ENCODE data around the gene CAPZB.

CAPZB gene

DNA sequence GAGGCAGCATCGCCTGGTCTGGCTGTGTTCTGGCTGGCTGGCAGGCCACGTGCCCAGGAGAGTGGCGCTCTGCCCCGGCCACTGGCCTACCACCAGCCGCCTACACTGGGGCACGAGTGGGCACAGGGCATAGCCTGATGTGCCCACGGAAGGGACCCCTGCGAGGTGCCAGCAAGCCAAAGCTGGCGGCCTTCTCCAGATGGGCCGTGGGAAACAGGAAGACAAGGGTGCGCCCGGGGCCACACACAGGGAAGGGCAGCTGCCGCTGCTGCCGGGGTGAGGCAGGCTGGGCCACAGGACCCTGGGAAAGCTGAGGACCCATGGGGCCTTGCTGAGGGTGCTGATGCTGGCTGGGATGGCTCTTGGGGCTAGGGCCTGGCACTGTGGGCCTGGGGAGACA lies 132.5 kb downstream of the CAPZB start:
- no peaks in the 10 kb centered on the region for H3K4me1 ChIP-seq (ENCODE audit: insufficient read depth, low read length, poor library complexity, severe bottlenecking)
- TF ChIP-seq EZH2phosphoT487 (IDR thresholded peaks at IDR 0.05; ENCODE audit: borderline replicate concordance) = no peak
- TF ChIP-seq, protein P1, sequence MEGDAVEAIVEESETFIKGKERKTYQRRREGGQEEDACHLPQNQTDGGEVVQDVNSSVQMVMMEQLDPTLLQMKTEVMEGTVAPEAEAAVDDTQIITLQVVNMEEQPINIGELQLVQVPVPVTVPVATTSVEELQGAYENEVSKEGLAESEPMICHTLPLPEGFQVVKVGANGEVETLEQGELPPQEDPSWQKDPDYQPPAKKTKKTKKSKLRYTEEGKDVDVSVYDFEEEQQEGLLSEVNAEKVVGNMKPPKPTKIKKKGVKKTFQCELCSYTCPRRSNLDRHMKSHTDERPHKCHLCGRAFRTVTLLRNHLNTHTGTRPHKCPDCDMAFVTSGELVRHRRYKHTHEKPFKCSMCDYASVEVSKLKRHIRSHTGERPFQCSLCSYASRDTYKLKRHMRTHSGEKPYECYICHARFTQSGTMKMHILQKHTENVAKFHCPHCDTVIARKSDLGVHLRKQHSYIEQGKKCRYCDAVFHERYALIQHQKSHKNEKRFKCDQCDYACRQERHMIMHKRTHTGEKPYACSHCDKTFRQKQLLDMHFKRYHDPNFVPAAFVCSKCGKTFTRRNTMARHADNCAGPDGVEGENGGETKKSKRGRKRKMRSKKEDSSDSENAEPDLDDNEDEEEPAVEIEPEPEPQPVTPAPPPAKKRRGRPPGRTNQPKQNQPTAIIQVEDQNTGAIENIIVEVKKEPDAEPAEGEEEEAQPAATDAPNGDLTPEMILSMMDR (conservative IDR thresholded peaks at IDR 0.05; ENCODE audit: low read length) = no peak
- H3F3A ChIP-seq (ENCODE audit: low read depth) = no peaks in the 10 kb centered on the region
- no peak overlapping the region for H3K4me2 ChIP-seq (ENCODE audit: low read depth, low read length, poor library complexity, severe bottlenecking)
- H3K9ac ChIP-seq (ENCODE audit: low read depth, low read length, poor library complexity, severe bottlenecking) = no peak overlapping the region
- peaks cover 82% of the 10 kb centered on the region; the same call in 1 of the 2 replicates for H3K36me3 ChIP-seq (ENCODE audit: insufficient read depth, low read length)
- no peak overlapping the region for H3K4me3 ChIP-seq (ENCODE audit: low read length, poor library complexity, severe bottlenecking)
- H3K9me2 ChIP-seq (replicated peaks; ENCODE audit: low read depth, low read length) = no peaks in the 10 kb centered on the region
- H3K9me3 ChIP-seq (ENCODE audit: insufficient read depth, low read depth, low read length) = no peaks in the 10 kb centered on the region
- H3K79me2 ChIP-seq (ENCODE audit: insufficient read depth, low read length) = no peaks in the 10 kb centered on the region
- no peak overlapping the region for H2AFZ ChIP-seq (ENCODE audit: low read length)
- peaks cover 2% of the 10 kb centered on the region for H4K20me1 ChIP-seq (ENCODE audit: insufficient read depth, low read length, poor library complexity, severe bottlenecking)
- no peaks in the 10 kb centered on the region for H3K27me3 ChIP-seq (ENCODE audit: insufficient read depth, low read length, poor library complexity, severe bottlenecking)

DNA sequence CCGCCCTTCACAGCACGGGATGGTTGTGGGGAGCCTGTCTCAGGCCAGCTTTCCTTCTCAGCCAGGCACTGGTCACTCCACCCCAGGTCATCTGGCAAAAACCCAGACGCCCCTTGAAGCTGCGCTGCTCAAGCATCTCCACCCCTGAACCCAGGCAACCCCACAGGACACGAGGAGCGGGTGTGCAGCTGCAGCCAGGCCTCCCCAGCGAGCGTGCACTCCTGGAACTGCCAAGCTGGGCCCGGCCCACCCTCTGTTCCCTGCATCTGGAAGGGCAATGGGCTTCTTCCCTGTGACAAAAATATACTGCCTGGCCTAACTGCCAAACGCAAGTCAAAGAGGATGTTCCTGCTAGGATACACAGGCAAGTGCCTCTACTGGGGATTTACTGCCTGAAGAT lies 133.5 kb downstream of the CAPZB start:
- H3F3A ChIP-seq (ENCODE audit: low read depth) = no peaks in the 10 kb centered on the region
- H3K79me2 ChIP-seq (ENCODE audit: insufficient read depth, low read length) = no peaks in the 10 kb centered on the region
- H3K9me2 ChIP-seq (replicated peaks; ENCODE audit: low read depth, low read length) = no peaks in the 10 kb centered on the region
- H3K27me3 ChIP-seq (ENCODE audit: insufficient read depth, low read length, poor library complexity, severe bottlenecking) = no peaks in the 10 kb centered on the region
- no peaks in the 10 kb centered on the region for H3K4me1 ChIP-seq (ENCODE audit: insufficient read depth, low read length, poor library complexity, severe bottlenecking)
- H3K9me3 ChIP-seq (ENCODE audit: insufficient read depth, low read depth, low read length) = no peaks in the 10 kb centered on the region
- no peak overlapping the region for H3K4me2 ChIP-seq (ENCODE audit: low read depth, low read length, poor library complexity, severe bottlenecking)
- no peak for TF ChIP-seq EZH2phosphoT487 (IDR thresholded peaks at IDR 0.05; ENCODE audit: borderline replicate concordance)
- TF ChIP-seq, protein P1 (conservative IDR thresholded peaks at IDR 0.05; ENCODE audit: low read length) = no peak
- H4K20me1 ChIP-seq (ENCODE audit: insufficient read depth, low read length, poor library complexity, severe bottlenecking) = peaks cover 2% of the 10 kb centered on the region
- peaks cover 78% of the 10 kb centered on the region; the same call in 1 of the 2 replicates for H3K36me3 ChIP-seq (ENCODE audit: insufficient read depth, low read length)
- no peak overlapping the region for H3K4me3 ChIP-seq (ENCODE audit: low read length, poor library complexity, severe bottlenecking)
- H3K9ac ChIP-seq (ENCODE audit: low read depth, low read length, poor library complexity, severe bottlenecking) = no peak overlapping the region
- H2AFZ ChIP-seq (ENCODE audit: low read length) = no peak overlapping the region

DNA sequence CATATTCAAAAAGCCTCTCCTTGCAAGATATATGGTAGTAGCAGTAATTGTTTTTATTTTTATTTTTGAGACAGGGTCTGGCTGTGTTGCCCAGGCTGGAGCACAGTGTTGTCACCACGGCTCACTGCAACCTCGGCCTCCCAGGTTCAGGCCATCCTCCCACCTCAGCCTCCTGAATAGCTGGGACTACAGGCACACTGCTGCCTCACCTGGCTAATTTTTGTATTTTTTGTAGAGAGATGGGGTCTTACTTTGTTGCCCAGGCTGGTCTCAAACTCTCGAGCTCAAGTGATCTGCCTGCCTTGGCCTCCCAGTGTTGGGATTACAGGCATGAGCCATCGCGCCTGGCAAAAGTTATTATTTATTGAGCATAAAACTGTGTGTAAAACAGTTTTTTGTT lies 134.8 kb downstream of the CAPZB start:
- H3K4me3 ChIP-seq (ENCODE audit: low read length, poor library complexity, severe bottlenecking) = no peak overlapping the region
- H3K4me1 ChIP-seq (ENCODE audit: insufficient read depth, low read length, poor library complexity, severe bottlenecking) = no peaks in the 10 kb centered on the region
- no peak overlapping the region for H3K4me2 ChIP-seq (ENCODE audit: low read depth, low read length, poor library complexity, severe bottlenecking)
- H3K27me3 ChIP-seq (ENCODE audit: insufficient read depth, low read length, poor library complexity, severe bottlenecking) = no peaks in the 10 kb centered on the region
- no peaks in the 10 kb centered on the region for H3K9me3 ChIP-seq (ENCODE audit: insufficient read depth, low read depth, low read length)
- H2AFZ ChIP-seq (ENCODE audit: low read length) = no peak overlapping the region
- TF ChIP-seq, protein P1 (conservative IDR thresholded peaks at IDR 0.05; ENCODE audit: low read length) = no peak
- no peak for TF ChIP-seq EZH2phosphoT487 (IDR thresholded peaks at IDR 0.05; ENCODE audit: borderline replicate concordance)
- H3F3A ChIP-seq (ENCODE audit: low read depth) = no peaks in the 10 kb centered on the region
- no peaks in the 10 kb centered on the region for H3K9me2 ChIP-seq (replicated peaks; ENCODE audit: low read depth, low read length)
- H3K9ac ChIP-seq (ENCODE audit: low read depth, low read length, poor library complexity, severe bottlenecking) = no peak overlapping the region
- peaks cover 2% of the 10 kb centered on the region for H4K20me1 ChIP-seq (ENCODE audit: insufficient read depth, low read length, poor library complexity, severe bottlenecking)
- no peaks in the 10 kb centered on the region for H3K79me2 ChIP-seq (ENCODE audit: insufficient read depth, low read length)
- peaks cover 66% of the 10 kb centered on the region; the same call in 1 of the 2 replicates for H3K36me3 ChIP-seq (ENCODE audit: insufficient read depth, low read length)

All from Loucy (cell line).